Astrocyte of the cerebellum (primary cell): ENCODE data around the gene SLC36A3.

ENCODE experiments used
- DNase-seq: peaks from one replicate; pipeline ENCODE4 v3.0.0-alpha.2; 2011; ENCODE audit warnings: low read depth
- H3K4me3 ChIP-seq: 2 replicates; pipeline ENCODE4 v1.5.1; 2011; ENCODE audit warnings: mild to moderate bottlenecking, low read depth, low read length, moderate library complexity
- CTCF ChIP-seq: IDR thresholded peaks from 2 replicates; pipeline ENCODE4 v1.5.1; 2012; ENCODE audit warnings: low read length, low read depth, moderate library complexity, mild to moderate bottlenecking; ENCODE audit errors: missing control alignments
- in situ Hi-C: cut with HindIII; loops from 2 replicates; pipeline ENCODE4 v1.10.0; 2017; ENCODE audit warnings: low sequenced_read_pairs

The SLC36A3 gene

GRCh38 chr5:151344088-151344487 is 40.5 kb upstream of the SLC36A3 start:
- no peak for DNase-seq
- TF ChIP-seq CTCF: no peak
- in situ Hi-C loops: no loop called here
- no peak overlapping the region for H3K4me3 ChIP-seq

GRCh38 chr5:151340004-151340403 is 36.4 kb upstream of the SLC36A3 start:
- no peak overlapping the region for H3K4me3 ChIP-seq
- no peak for DNase-seq
- TF ChIP-seq CTCF: no peak
- in situ Hi-C loops: no loop called here

- H3K4me3 ChIP-seq: no peak overlapping the region
- DNase-seq: no peak
- TF ChIP-seq CTCF: no peak
- in situ Hi-C loops: no loop called here
These were observed 35.2 kb upstream of the SLC36A3 start for GRCh38 chr5:151338734-151339133.

- no peak overlapping the region for H3K4me3 ChIP-seq
- TF ChIP-seq CTCF: no peak
- no peak for DNase-seq
- in situ Hi-C loops: no loop called here
These were observed 29.3 kb upstream of the SLC36A3 start for GRCh38 chr5:151332857-151333256.

- TF ChIP-seq CTCF: no peak
- in situ Hi-C loops: no loop called here
- no peak for DNase-seq
- no peak overlapping the region for H3K4me3 ChIP-seq
These were observed 25.2 kb upstream of the SLC36A3 start for GRCh38 chr5:151328734-151329133.

GRCh38 chr5:151327585-151327984 is 24.0 kb upstream of the SLC36A3 start:
- no peak for TF ChIP-seq CTCF
- no peak overlapping the region for H3K4me3 ChIP-seq
- no peak for DNase-seq
- in situ Hi-C loops: no loop called here

GRCh38 chr5:151326266-151326665 is 22.7 kb upstream of the SLC36A3 start:
- in situ Hi-C loops: no loop called here
- TF ChIP-seq CTCF: no peak
- H3K4me3 ChIP-seq: no peak overlapping the region
- DNase-seq: no peak
